NCI-H446 treated with DMSO at 0.1 percent for 48 hours (cell line): ENCODE results near the gene ST6GAL1.

ENCODE experiments used
- DNase-seq: peaks from one replicate; lab custom pipeline; 2025; lab: John Stamatoyannopoulos, UW

The ST6GAL1 gene

DNA sequence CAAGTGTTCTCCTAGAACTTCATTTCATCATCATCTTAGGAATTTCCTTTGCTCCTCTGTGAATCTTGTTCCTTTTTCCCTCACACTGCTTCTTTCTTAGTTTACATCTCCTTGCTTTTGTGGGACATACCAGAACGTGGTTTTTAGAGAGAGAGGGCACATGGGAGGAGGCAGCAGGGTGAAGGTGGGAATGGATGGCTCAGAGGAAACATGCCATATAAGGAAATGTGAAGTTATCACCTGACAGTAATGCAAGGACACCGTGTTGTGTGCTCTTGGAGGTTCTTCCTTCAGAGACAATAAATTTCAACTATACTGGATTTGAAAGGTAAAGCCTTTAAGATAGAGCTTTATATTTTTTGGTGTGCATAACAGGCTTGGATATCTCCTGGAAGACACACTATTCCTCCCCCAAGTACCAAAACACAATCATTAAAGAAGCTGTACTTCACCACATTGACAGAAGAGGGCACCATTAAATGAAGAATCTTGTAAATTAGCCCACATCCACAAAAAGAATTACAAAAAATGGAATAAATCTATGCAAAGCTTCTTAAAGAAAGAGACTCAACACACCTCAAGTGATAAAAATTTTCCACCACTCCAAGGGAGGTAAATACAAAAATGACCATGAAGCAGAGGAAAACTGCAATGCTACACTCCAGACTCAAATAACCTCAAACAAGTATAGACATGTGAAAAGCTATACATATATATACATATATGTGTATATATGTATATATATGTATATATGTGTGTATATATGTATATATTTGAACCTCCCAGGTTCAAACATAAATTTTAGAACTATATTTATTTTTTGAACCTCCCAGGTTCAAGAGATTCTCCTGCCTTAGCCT, 182.8 kb downstream of the ST6GAL1 start:
- no peak for DNase-seq

DNA sequence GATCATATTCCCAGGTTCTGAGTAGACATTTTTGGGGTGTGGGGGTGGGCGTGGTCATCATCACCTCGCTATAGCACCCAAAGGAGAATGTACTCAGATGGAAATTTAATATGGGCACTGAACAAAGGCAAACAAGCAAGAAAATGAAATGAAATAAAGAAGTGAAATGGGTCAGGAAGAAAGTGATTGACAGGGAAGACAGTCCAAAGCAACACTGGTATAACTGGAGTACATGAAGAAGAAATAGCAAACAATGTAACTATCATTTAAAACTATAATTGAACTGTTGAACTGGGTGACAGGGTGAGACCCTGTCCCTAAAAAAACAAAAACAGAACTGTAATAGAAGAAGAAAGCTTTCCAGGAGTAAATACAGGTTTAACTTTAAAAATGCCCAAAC, 184.2 kb downstream of the ST6GAL1 start:
- DNase-seq: no peak

GRCh38 chr3:187120326-187120725, 190.0 kb downstream of the ST6GAL1 start:
- no peak for DNase-seq

- no peak for DNase-seq
These were observed 191.9 kb downstream of the ST6GAL1 start for GRCh38 chr3:187122261-187122660.

GRCh38 chr3:187125319-187126031, 195.1 kb downstream of the ST6GAL1 start:
- DNase-seq: no peak
